GM18498 (cell line): ENCODE measurements around the gene GNB5.

Experiments
- ATAC-seq: cut with Tn5 transposase; IDR thresholded peaks from one replicate; pipeline ENCODE4 v1.9.1; 2021; ENCODE audit warnings: mild to moderate bottlenecking, moderate library complexity; ENCODE audit not compliant: unreplicated experiment

GNB5 gene

DNA sequence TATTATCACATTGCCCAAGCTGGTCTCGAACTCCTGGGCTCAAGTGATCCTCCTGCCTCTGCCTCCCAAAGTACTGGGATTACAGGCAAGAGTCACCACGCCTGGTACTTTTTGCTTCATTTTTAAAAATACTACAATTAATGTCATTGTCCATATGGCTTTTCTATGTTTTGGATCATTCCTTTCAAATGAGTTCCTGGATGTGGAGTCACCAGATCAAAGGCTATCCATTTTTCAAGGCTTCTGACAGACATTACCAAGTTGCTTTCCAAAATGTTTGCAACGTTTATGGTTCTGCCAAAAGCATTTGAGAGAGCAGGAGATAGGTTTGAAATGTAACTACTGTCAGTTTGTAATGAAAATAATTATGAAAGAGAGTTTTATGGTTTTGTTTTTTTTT, 44.4 kb downstream of the GNB5 start:
- ATAC-seq: no peak

DNA sequence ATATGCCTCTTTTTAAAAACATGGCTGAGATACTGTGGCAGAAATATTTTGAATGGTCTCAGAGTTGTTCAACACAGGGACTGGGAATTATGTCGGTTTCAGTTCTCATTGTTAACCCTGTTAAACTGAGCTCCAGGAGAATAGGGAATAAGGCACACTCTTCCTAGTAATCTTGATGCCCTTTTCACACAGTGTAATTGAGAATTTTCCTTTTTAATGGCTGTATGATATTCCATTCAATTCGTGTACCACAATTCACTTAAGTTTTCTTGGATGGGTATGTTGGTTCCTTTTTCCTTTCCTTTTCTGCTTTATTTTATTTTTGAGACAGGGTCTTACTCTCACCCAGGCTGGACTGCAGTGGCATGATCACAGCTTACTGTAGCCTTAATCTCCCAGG, 44.9 kb downstream of the GNB5 start:
- ATAC-seq: no peak

DNA sequence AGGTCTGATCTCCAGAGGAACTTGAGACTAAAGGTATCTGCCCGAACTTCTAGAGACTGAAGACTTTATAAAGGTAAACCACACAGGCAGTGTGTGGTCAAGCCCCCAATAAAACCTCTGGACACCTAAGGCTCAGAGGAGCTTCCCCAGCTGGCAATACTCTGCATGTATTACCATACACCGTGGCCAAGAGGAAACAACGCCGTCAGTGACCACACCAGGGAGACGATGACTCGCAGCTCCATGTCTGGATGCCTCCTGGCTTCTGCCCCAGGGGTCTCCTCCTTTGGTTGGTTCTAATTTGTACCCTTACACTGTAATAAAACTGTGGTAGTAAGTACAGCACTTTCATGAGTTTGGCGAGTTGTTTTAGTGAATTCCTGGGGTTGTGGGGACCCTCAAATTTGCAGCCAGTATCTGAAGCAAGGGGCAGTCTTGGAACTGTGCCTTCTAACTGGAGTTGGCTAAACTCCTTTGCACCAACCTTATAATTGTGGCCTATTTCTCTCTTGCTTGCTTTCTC, 46.5 kb downstream of the GNB5 start:
- no peak for ATAC-seq

DNA sequence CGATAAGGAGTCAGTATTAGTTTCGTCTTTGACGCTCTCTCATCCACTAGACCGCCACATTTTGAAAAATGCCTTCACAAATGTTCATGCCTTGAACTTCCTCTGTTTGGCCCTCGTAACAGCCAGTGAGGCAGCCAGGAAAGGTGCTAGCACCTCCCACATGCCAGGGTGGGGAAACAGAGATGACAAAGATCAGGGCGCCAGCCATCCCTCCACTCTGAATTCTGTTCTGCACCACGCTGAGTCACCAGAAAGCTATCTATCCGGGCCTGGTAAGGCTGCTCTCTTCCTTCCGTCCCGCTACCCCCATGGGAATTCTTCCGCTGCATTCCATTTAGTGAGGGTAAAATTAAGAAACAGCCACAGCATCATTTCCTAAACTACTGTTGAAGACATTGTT, 47.3 kb downstream of the GNB5 start:
- ATAC-seq: no peak

DNA sequence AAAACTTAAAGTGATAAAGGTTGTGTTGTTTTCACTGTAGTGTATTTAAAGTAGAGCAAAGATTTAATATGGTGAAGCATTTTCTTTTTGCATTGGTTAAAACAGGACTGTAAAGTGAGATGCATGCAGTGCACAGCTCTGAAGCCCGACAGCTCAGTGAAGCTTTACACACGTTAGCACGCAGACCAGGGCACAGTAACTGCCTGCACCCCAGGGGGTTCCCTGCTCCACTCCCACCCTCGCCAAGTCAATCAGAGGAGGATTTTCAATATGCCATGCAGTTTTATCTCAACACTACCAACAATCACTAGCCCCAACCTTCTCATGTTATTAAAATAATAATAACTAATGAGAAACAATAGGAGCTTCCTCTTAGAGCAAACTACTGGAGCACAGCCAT, 50.5 kb downstream of the GNB5 start:
- ATAC-seq: no peak

DNA sequence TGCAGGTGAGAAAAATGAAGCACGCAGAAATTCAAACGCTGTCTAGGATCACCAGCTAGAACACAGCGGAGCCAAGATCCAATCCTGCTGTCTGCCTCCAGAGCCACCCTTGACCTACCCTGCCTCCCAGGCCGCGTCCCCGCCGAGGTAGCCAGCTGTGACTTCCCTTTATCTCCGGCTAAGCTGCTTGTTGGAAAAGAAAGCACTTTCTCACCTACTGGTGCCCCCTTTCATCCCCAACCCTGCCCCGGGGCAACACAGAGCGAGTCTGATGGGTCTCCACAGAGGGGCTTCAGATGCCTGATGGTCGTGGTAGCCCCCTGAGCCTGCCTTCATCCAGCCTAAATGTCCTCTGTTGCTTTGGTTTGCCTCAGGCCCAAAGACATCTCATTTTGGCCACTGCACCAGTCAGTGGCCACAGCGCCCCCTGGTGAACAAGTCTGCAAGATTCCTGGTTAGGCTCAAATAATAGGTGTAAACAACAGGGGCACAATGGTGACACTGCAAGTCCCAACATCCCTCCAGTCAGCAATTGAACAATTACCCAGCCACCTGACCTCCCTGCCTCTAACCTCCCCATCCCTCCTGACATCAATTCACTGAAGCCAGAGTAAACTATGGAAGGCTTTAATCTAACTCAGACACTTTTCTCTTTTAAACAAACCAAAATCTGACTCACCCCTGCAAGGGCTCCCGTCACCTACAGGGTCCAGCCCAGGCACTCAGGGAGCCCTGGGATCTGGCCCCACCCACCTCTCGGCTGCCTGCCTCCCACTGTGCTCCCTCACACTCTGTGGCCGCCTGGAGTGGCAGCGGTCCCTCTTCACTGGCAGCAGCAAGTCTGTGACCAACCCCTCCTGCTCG, 51.4 kb downstream of the GNB5 start:
- no peak for ATAC-seq

DNA sequence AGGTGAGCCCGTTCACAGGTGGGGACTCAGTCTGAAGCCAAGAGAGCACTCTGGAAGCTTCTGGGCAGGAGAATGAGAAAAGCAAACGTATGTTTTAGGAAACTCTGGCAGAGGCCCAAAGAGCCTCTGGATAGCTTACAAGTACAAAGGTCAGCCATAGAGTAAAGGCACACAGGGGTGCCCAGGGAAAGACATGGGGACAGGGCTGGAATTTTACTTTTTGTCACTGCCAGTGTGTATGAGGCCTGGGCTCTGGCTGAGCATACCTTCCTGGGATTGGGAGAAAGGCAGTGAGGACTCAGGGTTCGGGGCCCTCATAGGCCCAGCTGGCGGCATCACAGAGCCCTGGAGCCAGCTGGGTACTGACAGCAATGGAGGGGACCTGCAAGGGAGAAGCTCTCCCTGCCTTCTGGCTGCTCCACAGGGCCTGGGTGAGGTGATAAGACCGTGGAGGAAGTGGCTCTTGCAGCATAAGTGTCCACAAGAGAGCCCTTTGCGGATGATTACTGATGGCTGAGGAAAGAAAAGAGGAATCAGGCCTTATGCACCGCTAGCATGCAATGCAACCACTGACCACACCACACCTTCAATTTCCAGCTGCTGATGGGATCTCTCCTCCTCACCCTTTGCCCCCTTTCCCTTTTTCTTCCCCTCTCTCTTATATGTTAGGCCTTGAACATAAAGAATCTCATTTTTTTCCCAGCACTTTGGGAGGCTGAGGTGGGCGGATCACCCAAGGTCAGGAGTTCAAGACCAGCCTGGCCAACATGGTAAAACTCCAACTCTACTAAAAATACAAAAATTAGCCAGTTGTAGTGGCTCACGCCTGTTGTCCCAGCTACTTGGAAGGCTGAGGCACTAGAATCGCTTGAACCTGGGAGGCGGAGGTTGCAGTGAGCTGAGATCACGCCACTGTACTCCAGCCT, 53.5 kb downstream of the GNB5 start:
- no peak for ATAC-seq

DNA sequence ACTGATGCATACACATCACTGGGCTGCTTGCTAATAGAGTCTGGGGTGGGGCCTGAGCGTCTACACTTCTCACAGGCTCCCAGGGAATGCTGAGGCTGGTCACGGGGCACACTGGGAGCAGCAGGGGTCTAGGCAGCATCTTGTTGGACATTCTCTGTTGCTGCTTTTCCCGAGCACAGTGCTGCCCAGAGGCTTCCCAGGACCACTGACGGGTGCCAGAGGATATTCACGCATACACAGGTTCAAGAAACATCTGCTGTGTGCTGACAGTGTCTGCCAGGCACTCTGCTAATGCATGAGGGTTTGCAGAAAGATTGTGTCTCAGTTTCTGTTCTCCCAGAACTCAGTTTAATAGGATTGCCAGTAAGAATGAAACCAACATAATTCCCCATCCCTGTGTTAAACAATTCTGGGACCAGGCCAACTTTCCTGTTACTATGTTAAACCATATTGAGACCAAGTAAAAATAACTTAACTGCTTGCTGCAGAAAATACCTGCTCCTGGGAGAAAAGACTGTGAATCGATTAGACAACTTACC, 54.7 kb downstream of the GNB5 start:
- no peak for ATAC-seq

DNA sequence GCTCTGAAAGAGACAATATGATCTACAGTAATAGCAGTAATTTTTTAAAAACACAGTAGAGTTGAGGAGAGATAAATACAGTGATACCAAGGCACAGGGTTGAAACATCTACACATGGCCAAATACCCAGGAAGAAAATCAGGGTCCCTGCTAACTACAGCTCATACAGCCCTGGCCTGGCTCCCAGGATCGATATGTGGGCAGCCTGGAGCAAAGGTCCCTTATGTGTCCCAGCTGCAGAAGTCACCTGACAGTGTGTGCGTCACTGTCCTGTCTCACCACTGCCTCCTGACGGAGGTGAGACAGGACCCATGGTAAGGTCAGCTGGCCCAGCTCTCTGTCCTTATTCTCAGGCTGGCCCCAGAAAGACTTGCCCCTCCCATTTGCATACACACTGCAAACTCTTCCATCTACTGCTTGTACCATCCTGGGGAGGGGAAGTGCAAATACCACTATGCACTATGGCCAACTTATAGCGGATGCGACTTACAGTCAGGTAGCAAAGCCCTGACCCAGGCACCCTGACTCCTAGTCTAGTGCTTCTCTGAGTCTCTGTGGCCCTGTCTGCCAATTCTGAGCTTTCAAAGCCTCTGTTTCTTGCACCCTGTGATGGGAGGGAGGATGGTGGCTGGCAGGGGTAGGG, 56.6 kb downstream of the GNB5 start:
- ATAC-seq: no peak

DNA sequence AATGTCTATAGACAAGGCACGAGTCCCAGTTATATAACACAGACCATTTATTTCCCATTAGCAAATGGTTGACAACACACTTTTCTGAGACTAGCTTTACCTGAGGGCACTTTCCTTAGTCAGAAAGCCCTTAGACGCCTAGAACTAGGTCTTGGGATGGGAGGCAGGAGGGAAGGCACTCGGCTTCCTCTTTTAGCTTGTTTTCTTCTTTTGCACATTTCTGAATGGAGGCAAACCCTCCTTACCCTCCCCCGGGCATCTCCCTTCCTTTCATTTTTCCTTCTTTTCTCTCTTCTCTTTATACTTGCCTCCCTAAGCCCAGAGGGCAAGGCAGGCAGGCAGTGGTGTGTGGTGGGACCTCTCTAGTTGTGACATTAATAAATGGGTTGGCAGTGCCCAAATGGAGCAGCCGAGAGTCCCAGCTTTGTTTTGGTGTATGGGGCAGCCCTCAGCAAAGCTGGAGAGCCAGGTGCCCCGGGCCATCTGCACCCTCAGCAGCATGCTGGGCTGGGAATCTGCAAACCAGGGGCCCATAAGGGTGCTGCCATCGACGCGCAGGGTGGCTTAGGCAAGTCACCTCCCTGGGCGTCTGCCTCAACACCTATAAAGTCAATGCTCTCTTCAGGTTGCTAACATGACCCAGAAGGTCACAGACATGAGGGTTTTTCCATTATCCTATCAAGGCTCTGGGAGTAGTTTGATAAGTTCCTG, 57.5 kb downstream of the GNB5 start:
- no peak for ATAC-seq

DNA sequence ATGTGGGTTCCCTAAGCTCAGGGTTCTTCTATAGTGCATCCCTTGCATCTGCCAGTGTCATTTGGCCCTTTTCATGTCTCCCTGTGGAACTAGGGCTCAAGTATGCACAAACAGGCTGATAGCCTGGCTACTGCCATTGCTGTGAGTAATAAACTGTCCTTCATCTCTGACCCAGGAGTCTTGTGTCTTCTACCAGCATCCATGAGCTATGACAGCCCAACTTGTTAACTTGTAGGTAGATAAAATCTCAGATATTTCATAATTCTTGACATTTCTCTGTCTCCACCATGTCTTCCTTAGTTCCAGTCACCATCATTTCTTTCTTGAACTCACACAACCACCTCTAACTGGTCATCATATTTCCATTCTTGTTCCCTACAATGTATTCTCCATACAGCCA, 59.1 kb downstream of the GNB5 start:
- ATAC-seq: no peak

DNA sequence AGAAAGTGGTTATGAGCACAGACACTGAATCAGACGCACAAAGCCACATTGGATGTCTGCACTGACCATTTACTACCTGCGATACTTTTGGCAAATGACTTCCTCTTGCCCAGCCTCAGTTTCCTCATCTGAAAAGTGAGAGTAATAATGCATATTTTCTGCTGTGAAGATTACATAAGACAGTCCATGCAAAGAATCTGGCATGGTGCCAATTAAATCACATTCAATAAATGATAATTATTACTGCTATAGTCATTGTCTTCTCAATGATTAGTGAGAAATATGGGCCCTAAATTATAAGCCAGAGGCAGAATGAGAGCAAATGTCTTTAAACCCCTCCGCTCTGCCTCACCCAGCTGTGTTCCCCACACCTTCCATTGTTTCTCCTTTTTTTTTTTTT, 62.6 kb downstream of the GNB5 start:
- no peak for ATAC-seq

DNA sequence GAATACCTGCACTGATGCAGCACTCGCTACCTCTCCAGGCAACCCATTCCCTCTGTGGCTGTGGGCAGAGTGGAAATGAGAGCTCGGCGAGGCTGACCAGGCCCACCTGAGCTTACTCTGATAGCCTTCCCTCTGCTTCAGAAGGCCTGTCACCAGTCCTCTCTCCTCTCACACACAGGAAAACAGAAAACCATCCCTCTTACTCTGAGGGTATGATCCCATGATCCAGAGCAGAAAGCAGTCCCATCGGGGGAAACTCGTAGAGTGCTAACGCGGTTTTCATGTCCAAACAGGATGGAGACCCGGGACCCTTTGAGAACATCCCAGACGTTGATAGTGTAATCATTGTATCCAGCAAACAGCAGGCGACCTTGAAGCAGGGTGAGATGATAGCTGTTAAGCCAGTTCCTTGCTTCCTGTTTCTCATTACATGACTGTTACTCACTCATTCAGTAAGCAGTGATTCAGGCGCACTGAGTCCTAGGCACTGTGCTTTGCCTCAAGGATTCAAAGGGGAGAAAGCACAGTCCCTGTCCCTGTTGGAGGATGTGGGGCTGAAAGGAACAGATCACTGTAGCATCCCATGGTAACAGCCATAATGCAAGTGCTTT, 66.8 kb downstream of the GNB5 start:
- no peak for ATAC-seq

DNA sequence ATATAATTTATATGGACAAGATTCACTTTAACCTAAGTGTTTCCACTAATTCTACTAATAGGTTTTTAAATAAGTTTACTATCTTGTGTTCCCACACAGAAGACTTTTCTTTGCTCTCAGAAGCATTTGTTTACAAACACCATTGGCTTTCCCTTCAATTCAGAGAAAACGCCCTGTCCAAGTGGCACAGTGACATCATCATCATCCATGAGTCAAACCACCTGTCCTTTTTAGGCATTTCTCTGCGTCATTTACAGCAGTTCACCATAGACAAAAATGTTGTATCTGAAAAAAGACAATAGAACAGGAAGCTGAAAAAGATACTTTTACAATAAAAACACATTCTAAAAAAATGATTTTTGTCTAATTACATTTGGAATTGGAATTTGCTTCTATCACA, 69.3 kb downstream of the GNB5 start:
- ATAC-seq: no peak

DNA sequence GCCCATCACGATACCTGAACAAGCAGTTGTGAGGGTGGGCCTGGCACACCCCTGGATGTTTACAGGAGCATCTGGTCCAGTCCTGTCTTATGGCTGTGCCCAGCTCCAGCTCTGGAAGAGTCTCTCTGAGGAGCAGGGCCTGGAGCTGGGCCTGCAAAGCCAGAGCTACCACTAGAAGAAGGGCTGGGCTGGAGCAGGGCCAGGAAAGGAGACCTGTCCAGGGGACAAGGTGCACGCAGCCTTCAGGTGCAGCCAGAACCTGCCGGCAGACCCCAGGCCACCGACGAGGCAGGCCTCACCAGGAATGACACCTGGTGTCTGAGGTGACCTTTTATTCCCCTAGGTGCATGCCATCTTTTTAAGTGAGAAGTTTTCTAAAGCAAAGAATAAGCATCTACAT, 70.2 kb downstream of the GNB5 start:
- ATAC-seq: no peak

DNA sequence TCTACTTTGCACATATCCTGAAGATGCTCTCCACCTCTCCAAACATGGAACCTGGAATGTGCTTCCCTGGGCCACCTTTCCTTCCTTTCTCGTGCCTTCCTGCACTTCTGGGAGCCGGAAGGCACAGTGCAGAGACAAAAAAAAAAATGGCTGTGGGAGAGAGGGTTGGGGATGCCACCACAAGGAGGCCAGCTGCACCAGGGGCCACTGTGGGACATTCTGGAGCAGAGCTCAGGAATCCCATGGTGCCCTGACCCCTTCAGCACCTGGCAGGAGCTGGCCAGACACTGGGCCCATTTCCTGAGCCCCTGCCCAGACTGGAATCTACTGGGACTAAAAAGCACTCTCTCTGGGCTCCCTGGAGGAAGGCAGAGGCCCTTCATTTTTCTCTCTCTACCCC, 70.7 kb downstream of the GNB5 start:
- no peak for ATAC-seq

DNA sequence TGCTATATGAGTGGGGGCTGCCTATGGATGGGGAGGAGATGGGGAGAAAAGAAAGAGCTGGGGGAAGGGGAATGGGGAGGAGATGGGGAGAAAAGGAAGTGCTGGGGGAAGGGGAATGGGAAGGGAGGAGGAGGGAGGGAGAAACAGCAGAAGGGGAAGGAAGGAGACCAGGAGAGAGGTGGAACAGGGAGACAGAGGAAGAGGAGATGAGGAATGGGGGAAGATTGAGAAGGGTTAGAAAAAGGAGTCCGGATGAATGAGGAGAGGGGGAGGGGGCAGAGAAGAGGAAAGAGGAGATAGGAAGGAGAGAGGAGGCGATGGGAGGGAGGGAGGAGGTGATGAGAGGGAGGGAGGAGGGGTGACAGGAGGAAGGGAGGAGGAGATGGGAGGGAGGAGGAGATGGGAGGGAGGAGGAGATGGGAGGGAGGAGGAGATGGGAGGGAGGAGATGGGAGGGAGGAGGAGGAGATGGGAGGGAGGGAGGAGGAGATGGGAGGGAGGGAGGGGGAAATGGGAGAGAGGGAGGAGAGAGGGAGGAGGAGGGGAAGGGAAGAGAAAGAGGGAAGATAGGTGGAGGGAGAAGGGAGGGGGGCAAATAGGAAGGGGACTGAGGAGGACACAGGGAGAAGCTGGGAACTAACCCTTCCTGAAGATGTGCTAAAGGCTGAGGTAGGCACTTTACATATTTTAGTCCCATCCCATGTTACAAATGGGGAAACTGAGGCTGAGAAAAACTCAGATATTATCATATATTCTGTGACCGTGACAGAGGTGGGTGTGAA, 72.0 kb downstream of the GNB5 start:
- ATAC-seq: no peak

DNA sequence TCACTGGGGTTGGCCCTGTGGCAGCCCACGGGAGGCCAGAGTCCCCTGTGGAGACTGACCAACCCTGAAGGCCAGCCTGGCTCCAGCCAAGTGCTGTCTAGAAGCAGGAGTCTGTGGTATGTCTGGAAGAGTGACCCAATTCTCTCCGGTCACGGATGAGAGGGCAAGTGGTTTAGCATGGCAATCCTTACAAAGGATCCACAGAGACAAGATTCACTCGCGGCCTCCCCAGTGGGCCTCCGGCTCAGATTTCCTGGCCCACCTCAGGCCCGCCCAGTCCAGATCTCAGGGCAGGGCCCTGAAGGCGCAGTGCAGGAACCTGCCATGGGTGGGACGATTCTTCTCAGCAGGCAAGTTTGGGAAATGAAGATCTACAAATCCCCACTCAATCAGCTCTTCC, 73.6 kb downstream of the GNB5 start:
- no peak for ATAC-seq
